IMR-90 (cell line): ENCODE measurements around the gene CMTM8.

ENCODE experiments used
- CTCF ChIP-seq: conservative IDR thresholded peaks from 2 replicates; pipeline ENCODE4 v1.5.1; 2012; ENCODE audit warnings: mild to moderate bottlenecking, low read depth, low read length, improper control_type of control experiment
- RAD21 ChIP-seq: IDR thresholded peaks from 2 replicates; pipeline ENCODE4 v1.6.1; 2012; ENCODE audit warnings: low read length, improper control_type of control experiment

GRCh38 chr3:32308378-32308777 lies 69.9 kb downstream of the CMTM8 start:
- no peak for TF ChIP-seq CTCF
- no peak for TF ChIP-seq RAD21
